GM12878 (cell line): ENCODE data around the gene KCTD17. TPM values are rescaled to one million over a fixed set of nuclear protein-coding genes. Genes with fewer than 3 reads are reported as not detected.

Experiments
- ATAC-seq: fragments of 200-7000 bp; cut with Tn5 transposase; 3 replicates; pipeline ENCODE4 v1.9.1; 2020; ENCODE audit warnings: mild to moderate bottlenecking, moderate library complexity
- BruUV-seq: library from RNA; stranded (reverse); fragments of 400-500 nt; replicated peaks from 2 replicates; lab custom pipeline; 2021; lab: Mats Ljungman, UMichigan
- CTCF ChIA-PET: fragments of 300-600 bp; sonication (Branson Sonifier 250); formaldehyde crosslinking; extraction: SDS; loops from one replicate; lab custom pipeline; 2021; ENCODE audit warnings: inconsistent platforms; lab: Yijun Ruan, JAX
- POLR2A ChIA-PET: fragments of 350-600 bp; formaldehyde crosslinking; extraction: SDS; loops from one replicate; lab custom pipeline; 2021; ENCODE audit warnings: inconsistent platforms; lab: Charles Lee
- RAD21 ChIA-PET: fragments of 300-600 bp; sonication (Branson Sonifier 250); formaldehyde crosslinking; loops from one replicate; lab custom pipeline; 2023; ENCODE audit warnings: antibody characterized with exemption; ENCODE audit not compliant: unreplicated experiment; lab: Charles Lee
- SMC1A ChIA-PET: fragments of 300-600 bp; sonication (Branson Sonifier 250); formaldehyde crosslinking; loops from one replicate; lab custom pipeline; 2023; ENCODE audit not compliant: unreplicated experiment, uncharacterized antibody; lab: Charles Lee
- DNase-seq: peaks from one replicate; pipeline ENCODE4 v3.0.0-alpha.2; 2011; ENCODE audit warnings: low read depth, low spot score
- FAIRE-seq: peaks from 3 replicates; lab custom pipeline; 2011; peaks lifted over from hg19 to GRCh38; lab: Jason Lieb, UNC
- H2AFZ ChIP-seq: 2 replicates; pipeline ENCODE4 v1.6.0; 2011; ENCODE audit warnings: low read depth, low read length, control low read depth; ENCODE audit not compliant: control insufficient read depth
- H3K27ac ChIP-seq: 2 replicates; pipeline ENCODE4 v1.5.1; 2011; ENCODE audit warnings: control low read depth; ENCODE audit not compliant: control insufficient read depth, insufficient read depth
- H3K27me3 ChIP-seq, 2 experiments: replicated peaks in 1 of 2; 2 replicates each; pipeline versions ENCODE4 v1.6.0 to v1.6.1; 2011; ENCODE audit warnings: low read length in 1 of 2; ENCODE audit not compliant: control insufficient read depth in 2 of 2, insufficient read depth in 2 of 2
- H3K36me3 ChIP-seq, 2 experiments: 2 replicates each; pipeline ENCODE4 v1.5.1; 2011; ENCODE audit warnings: low read length in 1 of 2; ENCODE audit not compliant: control insufficient read depth in 2 of 2, insufficient read depth in 2 of 2
- H3K4me1 ChIP-seq: 2 replicates; pipeline ENCODE4 v1.6.1; 2011; ENCODE audit warnings: mild to moderate bottlenecking, low read length, moderate library complexity, mixed read lengths; ENCODE audit not compliant: control insufficient read depth, insufficient read depth
- H3K4me2 ChIP-seq: 2 replicates; pipeline ENCODE4 v1.6.0; 2011; ENCODE audit warnings: control low read depth; ENCODE audit not compliant: control insufficient read depth, insufficient read depth
- H3K4me3 ChIP-seq: fragments of 200-600 bp; sonication (generic); 2 replicates; pipeline ENCODE4 v1.5.1; 2016
- H3K79me2 ChIP-seq: 2 replicates; pipeline ENCODE4 v1.6.0; 2011; ENCODE audit warnings: low read length; ENCODE audit not compliant: control insufficient read depth, insufficient read depth
- H3K9ac ChIP-seq: 2 replicates; pipeline ENCODE4 v1.8.0; 2011; ENCODE audit warnings: low read length, control low read depth, mixed read lengths; ENCODE audit not compliant: control insufficient read depth, insufficient read depth
- H3K9me3 ChIP-seq: replicated peaks from 3 replicates; pipeline ENCODE4 v1.5.1; 2011; ENCODE audit warnings: mild to moderate bottlenecking, low read length; ENCODE audit not compliant: control insufficient read depth, insufficient read depth
- H4K20me1 ChIP-seq: 2 replicates; pipeline ENCODE4 v1.6.0; 2011; ENCODE audit not compliant: control insufficient read depth, insufficient read depth
- BCL11A ChIP-seq: IDR thresholded peaks from 2 replicates; pipeline ENCODE4 v1.6.1; 2011; ENCODE audit warnings: low read depth, low read length
- ESRRA ChIP-seq: IDR thresholded peaks from 2 replicates; pipeline ENCODE4 v1.6.1; 2012; ENCODE audit warnings: mild to moderate bottlenecking, low read length, improper control_type of control experiment
- FOXK2 ChIP-seq: fragments of 450-650 bp; IDR thresholded peaks from 2 replicates; pipeline ENCODE4 v1.6.1; 2017; ENCODE audit warnings: mild to moderate bottlenecking, moderate library complexity
- IKZF2 ChIP-seq, 2 experiments: fragments of 450-650 bp; IDR thresholded peaks; 2 replicates each; pipeline ENCODE4 v1.6.1; 2017; ENCODE audit warnings: mild to moderate bottlenecking in 2 of 2, moderate library complexity in 2 of 2
- KDM1A ChIP-seq: fragments of 200-600 bp; sonication (generic); IDR thresholded peaks from 2 replicates; pipeline ENCODE4 v1.6.1; 2016; ENCODE audit warnings: borderline replicate concordance
- MEF2B ChIP-seq: fragments of 450-650 bp; IDR thresholded peaks from 2 replicates; pipeline ENCODE4 v1.6.1; 2018; ENCODE audit warnings: mild to moderate bottlenecking, moderate library complexity; ENCODE audit not compliant: partially characterized antibody, poor library complexity, severe bottlenecking
- PAX5 ChIP-seq: IDR thresholded peaks from 2 replicates; pipeline ENCODE4 v1.6.1; 2011; ENCODE audit warnings: low read depth, low read length, borderline replicate concordance
- PKNOX1 ChIP-seq: fragments of 450-650 bp; IDR thresholded peaks from 2 replicates; pipeline ENCODE4 v1.6.1; 2016; ENCODE audit warnings: mild to moderate bottlenecking
- SIX5 ChIP-seq: IDR thresholded peaks from 2 replicates; pipeline ENCODE4 v1.6.1; 2011; ENCODE audit warnings: mild to moderate bottlenecking, low read depth, low read length, moderate library complexity; ENCODE audit not compliant: severe bottlenecking
- SPI1 ChIP-seq: IDR thresholded peaks from 2 replicates; pipeline ENCODE4 v1.6.1; 2011; ENCODE audit warnings: low read depth, mild to moderate bottlenecking, low read length, moderate library complexity, borderline replicate concordance; ENCODE audit not compliant: insufficient read depth
- TAF1 ChIP-seq: IDR thresholded peaks from 2 replicates; pipeline ENCODE4 v1.6.1; 2011; ENCODE audit warnings: mild to moderate bottlenecking, low read depth, low read length, borderline replicate concordance
- ZBTB40 ChIP-seq: fragments of 450-650 bp; IDR thresholded peaks from 2 replicates; pipeline ENCODE4 v1.6.1; 2016; ENCODE audit warnings: mild to moderate bottlenecking, moderate library complexity, borderline replicate concordance
- ZSCAN29 ChIP-seq: fragments of 450-650 bp; IDR thresholded peaks from 2 replicates; pipeline ENCODE4 v1.6.1; 2017; ENCODE audit warnings: mild to moderate bottlenecking, moderate library complexity
- WGBS: methylation state at CpG from one replicate; pipeline ENCODE4 v1.1.6; 2016; ENCODE audit warnings: low lambda C conversion rate; ENCODE audit not compliant: insufficient replicate concordance, insufficient coverage; ENCODE audit errors: missing lambda C conversion rate; 5-methylcytosine and 5-hydroxymethylcytosine counted together
- in situ Hi-C: fragments of 300-500 bp; cut with MboI; formaldehyde crosslinking; loops from 9 replicates; pipeline ENCODE4 v1.14.3; 2018; ENCODE audit warnings: mixed read lengths
- intact Hi-C: fragments of 100-400 bp; cut with micrococcal nuclease; formaldehyde crosslinking; loops from one replicate; pipeline ENCODE4 v1.14.2; 2022; ENCODE audit not compliant: unreplicated experiment
- polyA plus RNA-seq, 11 experiments: library from polyadenylated mRNA; depleted of rRNA in 4 of 11; unstranded in 6 of 11; stranded (reverse) in 5 of 11; fragments of >200 nt; fragmentation: Nextera tagmentation in 4 of 11; fragmentation: Illumina TruSeq in 1 of 11; extraction: Ambion mirVana in 4 of 11; extraction: Trizol in 1 of 11; gene quantifications; 1 replicate in 1 of 11; 2 replicates in 10 of 11; pipeline versions ENCODE4 v1.2.1 to v1.2.3, GENCODE V29; 2011 to 2016; ENCODE audit warnings: inconsistent platforms in 2 of 11, missing spikeins in 2 of 11, low read depth in 1 of 11
- total RNA-seq, 4 experiments: library from RNA; depleted of rRNA in 3 of 4; stranded (reverse); fragments of >200 nt in 3 of 4; fragmentation: Illumina TruSeq in 1 of 4; extraction: Trizol in 1 of 4; gene quantifications; 2 replicates each; pipeline versions ENCODE4 v1.2.1 to v1.2.3, GENCODE V29; 2013 to 2021

The KCTD17 gene
- total and polyA plus RNA-seq, 10 of the 15 experiments (the other 5 are each of a cell fraction or from before 2014, with no cell fraction given): 0.16 to 18.4 (median 10.1) TPM; not detected in 1

- H3K9ac ChIP-seq: no peak overlapping the region
- in situ Hi-C loops (no loop called here), intact Hi-C loops (loop anchor here (1.0 to 10.0 kb wide), 2 partner anchors 190 to 263 kb away; no protein-coding TSS in a partner anchor)
- 21% methylated on average over 9 of the region's 9 CpGs for WGBS
- no peaks in the 10 kb centered on the region for H3K79me2 ChIP-seq
- ChIA-PET CTCF (interaction anchor here (0.5 to 4.6 kb wide), 40 partner anchors 8 to 288 kb away, joined by 3 to 39 read pairs (median 5); partner anchors contain the start of genes IFT27, IL2RB, MPST and TST), POLR2A (interaction anchor here (0.6 to 1.2 kb wide), 3 partner anchors 75 to 406 kb away, joined by 3 to 9 read pairs (median 3); no protein-coding TSS in a partner anchor), SMC1A (interaction anchor here (0.6 to 2.7 kb wide), 14 partner anchors 13 to 268 kb away, joined by 3 to 19 read pairs (median 4); no protein-coding TSS in a partner anchor), RAD21 (interaction anchor here (0.6 to 2.8 kb wide), 14 partner anchors 9 to 262 kb away, joined by 3 to 21 read pairs (median 4); partner anchors contain the start of gene TST)
- no peak overlapping the region for H3K4me3 ChIP-seq
- H4K20me1 ChIP-seq: no peaks in the 10 kb centered on the region
- peak; percentile 76 for ATAC-seq
- no peaks in the 10 kb centered on the region for H3K36me3 ChIP-seq
- FAIRE-seq: peak; percentile 70
- BruUV-seq: no TSS peak
- no peak overlapping the region for H2AFZ ChIP-seq
- H3K4me2 ChIP-seq: no peak overlapping the region
- peaks cover 0 to 2% of the 10 kb centered on the region in 2 experiments; a peak in 1 of 4 replicates for H3K27me3 ChIP-seq
- TF ChIP-seq PAX5 (no peak), IKZF2 (IDR thresholded peaks at IDR 0.05) (peak; percentile 34 to 47; a peak in 3 of 4 replicates), SPI1 (peak; percentile 18; the same call in 1 of the 2 replicates), SIX5 (no peak), ZBTB40 (no peak), KDM1A (no peak), ZSCAN29 (no peak), ESRRA (no peak), FOXK2 (no peak), TAF1 (no peak), BCL11A (no peak), PKNOX1 (peak; percentile 26; the same call in 1 of the 2 replicates), MEF2B (no peak)
- peaks cover 10% of the 10 kb centered on the region for H3K4me1 ChIP-seq
- no peak for DNase-seq
- no peaks in the 10 kb centered on the region for H3K9me3 ChIP-seq
- no peak overlapping the region for H3K27ac ChIP-seq
Observed at GRCh38 chr22:37044634-37045625, 6.6 kb upstream of the KCTD17 start.
